HepG2 (cell line): Measurements from ENCODE around the gene AIF1. TPM values are rescaled to one million over a fixed set of nuclear protein-coding genes. Genes with fewer than 3 reads are reported as not detected.

ENCODE experiments used
- ARID2 ChIP-seq: sonication (generic); formaldehyde crosslinking; IDR thresholded peaks from 2 replicates; pipeline ENCODE4 v1.8.1; 2022; ENCODE audit warnings: mild to moderate bottlenecking, missing genetic modification reagents, borderline replicate concordance
- CHD4 ChIP-seq: fragments of 200-600 bp; sonication (generic); IDR thresholded peaks from 2 replicates; pipeline ENCODE4 v1.7.0; 2017; ENCODE audit warnings: mild to moderate bottlenecking, low read length, borderline replicate concordance
- EEA1 ChIP-seq: sonication (generic); formaldehyde crosslinking; IDR thresholded peaks from 2 replicates; pipeline ENCODE4 v1.5.1; 2020; ENCODE audit warnings: mild to moderate bottlenecking, missing genetic modification reagents, borderline replicate concordance
- HOXA7 ChIP-seq: sonication (generic); formaldehyde crosslinking; IDR thresholded peaks from 2 replicates; pipeline ENCODE4 v1.8.1; 2022; ENCODE audit warnings: mild to moderate bottlenecking, missing genetic modification reagents, moderate library complexity
- KLF9 ChIP-seq: IDR thresholded peaks from 2 replicates; pipeline ENCODE4 v1.6.1; 2016; ENCODE audit warnings: low read depth
- MXD4 ChIP-seq: IDR thresholded peaks from 2 replicates; pipeline ENCODE4 v1.6.1; 2016; ENCODE audit warnings: mild to moderate bottlenecking, missing biosample characterization, missing genetic modification reagents
- NFKBIZ ChIP-seq: IDR thresholded peaks from 2 replicates; pipeline ENCODE4 v1.6.1; 2018; ENCODE audit warnings: missing genetic modification reagents, missing compliant biosample characterization
- NPAS2 ChIP-seq: sonication (generic); formaldehyde crosslinking; IDR thresholded peaks from 2 replicates; pipeline ENCODE4 v1.8.0; 2022; ENCODE audit warnings: mild to moderate bottlenecking, missing genetic modification reagents, borderline replicate concordance
- RAD51 ChIP-seq: fragments of 450-650 bp; IDR thresholded peaks from 2 replicates; pipeline ENCODE4 v1.6.1; 2016; ENCODE audit warnings: borderline replicate concordance
- ZNF225 ChIP-seq: sonication (generic); formaldehyde crosslinking; IDR thresholded peaks from 2 replicates; pipeline ENCODE4 v1.4.0; 2020; ENCODE audit warnings: mild to moderate bottlenecking, missing genetic modification reagents
- ZNF329 ChIP-seq: sonication (generic); formaldehyde crosslinking; IDR thresholded peaks from 2 replicates; pipeline ENCODE4 v1.9.0; 2021; ENCODE audit warnings: low read depth, mild to moderate bottlenecking, missing genetic modification reagents
- ZNF607 ChIP-seq: sonication (generic); formaldehyde crosslinking; IDR thresholded peaks from 2 replicates; pipeline ENCODE4 v1.5.1; 2020; ENCODE audit warnings: missing genetic modification reagents, mild to moderate bottlenecking, borderline replicate concordance
- polyA plus RNA-seq, 8 experiments: library from polyadenylated mRNA; depleted of rRNA in 3 of 8; stranded (reverse) in 7 of 8; unstranded in 1 of 8; fragments of >200 nt; fragmentation: Illumina TruSeq in 4 of 8; extraction: Trizol in 4 of 8; gene quantifications; 2 replicates each; pipeline versions ENCODE4 v1.2.1 to v1.2.3, GENCODE V29; 2011 to 2016; ENCODE audit warnings: low read depth in 4 of 8, missing spikeins in 1 of 8, mixed read lengths in 1 of 8; ENCODE audit not compliant: insufficient read depth in 1 of 8
- total RNA-seq, 5 experiments: library from RNA; depleted of rRNA; stranded (reverse); fragments of >200 nt; fragmentation: Illumina TruSeq; extraction: Trizol; gene quantifications; 2 replicates each; pipeline ENCODE4 v1.2.3, GENCODE V29; 2016; ENCODE audit warnings: low read depth in 1 of 5
- TF ChIP-seq, protein P1 (sequence below): sonication (generic); formaldehyde crosslinking; IDR thresholded peaks from 2 replicates; pipeline ENCODE4 v1.4.0; 2020; ENCODE audit warnings: mild to moderate bottlenecking, missing genetic modification reagents
- TF ChIP-seq, protein P2 (sequence below): sonication (generic); formaldehyde crosslinking; IDR thresholded peaks from 2 replicates; pipeline ENCODE4 v1.4.0; 2020; ENCODE audit warnings: missing genetic modification reagents
- TF ChIP-seq, protein P3 (sequence below): sonication (generic); formaldehyde crosslinking; IDR thresholded peaks from 2 replicates; pipeline ENCODE4 v1.5.0; 2020; ENCODE audit warnings: mild to moderate bottlenecking, missing genetic modification reagents
- TF ChIP-seq, protein P4 (sequence below): IDR thresholded peaks from 2 replicates; pipeline ENCODE4 v1.6.1; 2018; ENCODE audit warnings: missing genetic modification reagents

The AIF1 gene
- total and polyA plus RNA-seq, 2 of the 13 experiments (the other 11 are each of a cell fraction or from before 2014, with no cell fraction given), result 1.5 TPM; not detected in 1

DNA sequence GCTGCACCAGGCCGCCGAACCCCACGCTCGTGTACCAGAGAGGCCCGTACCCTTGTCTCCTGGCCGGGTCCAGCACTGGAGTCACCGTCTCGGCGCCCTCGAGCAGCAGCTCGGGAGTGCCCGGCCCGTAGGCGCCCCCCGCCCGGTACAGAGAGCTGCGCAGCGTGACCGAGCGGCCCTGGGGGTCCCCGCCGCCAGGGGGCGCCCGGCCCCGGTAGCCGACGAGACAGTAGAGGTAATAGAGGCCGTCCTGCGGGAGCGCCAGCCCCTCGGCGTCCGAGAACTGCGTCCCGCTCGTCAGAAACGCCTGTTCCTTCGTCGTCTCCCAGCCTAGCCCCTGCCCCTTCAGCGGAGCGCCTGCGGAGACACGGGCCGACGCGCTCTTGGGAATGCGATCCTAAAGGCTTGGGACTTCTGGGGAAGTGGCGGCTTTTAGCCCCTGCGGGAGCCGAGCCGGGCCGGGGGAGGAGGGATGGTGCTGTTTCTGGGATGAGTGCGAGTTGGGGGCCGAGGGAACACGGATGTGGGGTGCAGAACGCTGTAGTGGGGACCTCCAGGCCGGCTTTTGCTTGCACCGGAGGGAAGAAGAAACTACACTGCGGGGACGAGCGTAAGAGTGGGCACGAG lies 34.1 kb upstream of the AIF1 start (continued):
- TF ChIP-seq, protein P1, sequence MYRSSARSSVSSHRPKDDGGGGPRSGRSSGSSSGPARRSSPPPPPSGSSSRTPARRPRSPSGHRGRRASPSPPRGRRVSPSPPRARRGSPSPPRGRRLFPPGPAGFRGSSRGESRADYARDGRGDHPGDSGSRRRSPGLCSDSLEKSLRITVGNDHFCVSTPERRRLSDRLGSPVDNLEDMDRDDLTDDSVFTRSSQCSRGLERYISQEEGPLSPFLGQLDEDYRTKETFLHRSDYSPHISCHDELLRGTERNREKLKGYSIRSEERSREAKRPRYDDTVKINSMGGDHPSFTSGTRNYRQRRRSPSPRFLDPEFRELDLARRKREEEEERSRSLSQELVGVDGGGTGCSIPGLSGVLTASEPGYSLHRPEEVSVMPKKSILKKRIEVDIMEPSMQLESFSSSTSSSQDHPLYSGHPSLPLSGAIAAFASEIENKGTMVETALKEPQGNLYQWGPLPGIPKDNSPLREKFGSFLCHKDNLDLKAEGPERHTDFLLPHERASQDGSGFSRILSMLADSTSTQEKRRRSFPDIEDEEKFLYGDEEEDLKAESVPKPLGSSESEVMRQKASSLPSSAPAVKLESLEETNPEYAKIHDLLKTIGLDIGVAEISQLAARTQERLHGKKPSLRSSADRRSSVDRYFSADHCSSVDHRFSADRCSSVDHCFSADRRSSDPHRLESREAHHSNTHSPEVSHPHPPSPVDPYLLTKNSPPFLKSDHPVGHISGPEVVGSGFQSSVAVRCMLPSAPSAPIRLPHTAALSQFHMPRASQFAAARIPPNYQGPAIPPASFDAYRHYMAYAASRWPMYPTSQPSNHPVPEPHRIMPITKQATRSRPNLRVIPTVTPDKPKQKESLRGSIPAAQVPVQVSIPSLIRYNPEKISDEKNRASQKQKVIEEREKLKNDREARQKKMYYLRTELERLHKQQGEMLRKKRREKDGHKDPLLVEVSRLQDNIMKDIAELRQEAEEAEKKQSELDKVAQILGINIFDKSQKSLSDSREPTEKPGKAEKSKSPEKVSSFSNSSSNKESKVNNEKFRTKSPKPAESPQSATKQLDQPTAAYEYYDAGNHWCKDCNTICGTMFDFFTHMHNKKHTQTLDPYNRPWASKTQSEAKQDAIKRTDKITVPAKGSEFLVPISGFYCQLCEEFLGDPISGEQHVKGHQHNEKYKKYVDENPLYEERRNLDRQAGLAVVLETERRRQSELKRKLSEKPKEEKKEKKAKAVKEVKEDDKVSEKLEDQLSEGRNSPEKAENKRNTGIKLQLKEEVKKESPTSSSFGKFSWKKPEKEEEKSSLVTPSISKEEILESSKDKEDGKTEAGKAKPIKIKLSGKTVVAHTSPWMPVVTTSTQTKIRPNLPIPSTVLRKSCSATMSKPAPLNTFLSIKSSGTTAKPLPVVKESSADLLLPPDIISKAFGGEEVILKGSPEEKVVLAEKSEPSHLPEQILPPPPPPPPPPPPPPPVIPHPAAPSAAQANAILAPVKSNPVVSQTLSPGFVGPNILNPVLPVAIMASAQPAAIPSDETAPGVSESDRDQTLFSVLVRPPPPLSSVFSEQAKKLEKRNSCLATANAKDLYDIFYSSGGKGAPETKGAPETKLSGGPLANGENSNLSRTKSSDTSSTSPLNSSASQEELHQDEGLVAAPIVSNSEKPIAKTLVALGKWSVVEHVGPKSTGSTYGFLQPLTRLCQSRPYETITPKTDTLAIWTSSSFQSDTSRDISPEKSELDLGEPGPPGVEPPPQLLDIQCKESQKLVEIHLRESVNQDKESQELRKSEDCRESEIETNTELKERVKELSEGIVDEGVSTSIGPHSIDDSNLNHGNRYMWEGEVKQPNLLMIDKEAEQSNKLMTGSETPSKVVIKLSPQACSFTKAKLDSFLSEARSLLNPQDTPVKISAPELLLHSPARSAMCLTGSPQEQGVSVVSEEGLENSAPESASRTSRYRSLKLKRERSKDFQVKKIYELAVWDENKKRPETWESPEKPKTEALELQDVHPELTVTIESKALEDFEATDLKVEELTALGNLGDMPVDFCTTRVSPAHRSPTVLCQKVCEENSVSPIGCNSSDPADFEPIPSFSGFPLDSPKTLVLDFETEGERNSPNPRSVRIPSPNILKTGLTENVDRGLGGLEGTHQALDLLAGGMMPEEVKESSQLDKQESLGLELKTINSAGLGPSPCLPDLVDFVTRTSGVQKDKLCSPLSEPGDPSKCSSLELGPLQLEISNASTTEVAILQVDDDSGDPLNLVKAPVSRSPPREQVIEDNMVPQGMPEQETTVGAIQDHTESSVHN (CRISPR knock-in tag), result no peak
- TF ChIP-seq HOXA7 (CRISPR knock-in tag) (no peak), ARID2 (peak; percentile 72; the same call in 1 of the 2 replicates), ZNF225 (CRISPR knock-in tag) (peak; percentile 51), ZNF607 (no peak), NPAS2 (CRISPR knock-in tag) (no peak), KLF9 (CRISPR knock-in tag) (no peak), NFKBIZ (CRISPR knock-in tag) (no peak), EEA1 (CRISPR knock-in tag) (0 out of 2 replicates have a peak, but pooled peaks have one; percentile 57), CHD4 (no peak), RAD51 (no peak), ZNF329 (no peak), MXD4 (CRISPR knock-in tag) (0 out of 2 replicates have a peak, but pooled peaks have one; percentile 45)
- TF ChIP-seq, protein P2, sequence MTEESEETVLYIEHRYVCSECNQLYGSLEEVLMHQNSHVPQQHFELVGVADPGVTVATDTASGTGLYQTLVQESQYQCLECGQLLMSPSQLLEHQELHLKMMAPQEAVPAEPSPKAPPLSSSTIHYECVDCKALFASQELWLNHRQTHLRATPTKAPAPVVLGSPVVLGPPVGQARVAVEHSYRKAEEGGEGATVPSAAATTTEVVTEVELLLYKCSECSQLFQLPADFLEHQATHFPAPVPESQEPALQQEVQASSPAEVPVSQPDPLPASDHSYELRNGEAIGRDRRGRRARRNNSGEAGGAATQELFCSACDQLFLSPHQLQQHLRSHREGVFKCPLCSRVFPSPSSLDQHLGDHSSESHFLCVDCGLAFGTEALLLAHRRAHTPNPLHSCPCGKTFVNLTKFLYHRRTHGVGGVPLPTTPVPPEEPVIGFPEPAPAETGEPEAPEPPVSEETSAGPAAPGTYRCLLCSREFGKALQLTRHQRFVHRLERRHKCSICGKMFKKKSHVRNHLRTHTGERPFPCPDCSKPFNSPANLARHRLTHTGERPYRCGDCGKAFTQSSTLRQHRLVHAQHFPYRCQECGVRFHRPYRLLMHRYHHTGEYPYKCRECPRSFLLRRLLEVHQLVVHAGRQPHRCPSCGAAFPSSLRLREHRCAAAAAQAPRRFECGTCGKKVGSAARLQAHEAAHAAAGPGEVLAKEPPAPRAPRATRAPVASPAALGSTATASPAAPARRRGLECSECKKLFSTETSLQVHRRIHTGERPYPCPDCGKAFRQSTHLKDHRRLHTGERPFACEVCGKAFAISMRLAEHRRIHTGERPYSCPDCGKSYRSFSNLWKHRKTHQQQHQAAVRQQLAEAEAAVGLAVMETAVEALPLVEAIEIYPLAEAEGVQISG (CRISPR knock-in tag), result peak; percentile 76
- TF ChIP-seq, protein P3, sequence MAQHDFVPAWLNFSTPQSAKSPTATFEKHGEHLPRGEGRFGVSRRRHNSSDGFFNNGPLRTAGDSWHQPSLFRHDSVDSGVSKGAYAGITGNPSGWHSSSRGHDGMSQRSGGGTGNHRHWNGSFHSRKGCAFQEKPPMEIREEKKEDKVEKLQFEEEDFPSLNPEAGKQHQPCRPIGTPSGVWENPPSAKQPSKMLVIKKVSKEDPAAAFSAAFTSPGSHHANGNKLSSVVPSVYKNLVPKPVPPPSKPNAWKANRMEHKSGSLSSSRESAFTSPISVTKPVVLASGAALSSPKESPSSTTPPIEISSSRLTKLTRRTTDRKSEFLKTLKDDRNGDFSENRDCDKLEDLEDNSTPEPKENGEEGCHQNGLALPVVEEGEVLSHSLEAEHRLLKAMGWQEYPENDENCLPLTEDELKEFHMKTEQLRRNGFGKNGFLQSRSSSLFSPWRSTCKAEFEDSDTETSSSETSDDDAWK, result no peak
- TF ChIP-seq, protein P4, sequence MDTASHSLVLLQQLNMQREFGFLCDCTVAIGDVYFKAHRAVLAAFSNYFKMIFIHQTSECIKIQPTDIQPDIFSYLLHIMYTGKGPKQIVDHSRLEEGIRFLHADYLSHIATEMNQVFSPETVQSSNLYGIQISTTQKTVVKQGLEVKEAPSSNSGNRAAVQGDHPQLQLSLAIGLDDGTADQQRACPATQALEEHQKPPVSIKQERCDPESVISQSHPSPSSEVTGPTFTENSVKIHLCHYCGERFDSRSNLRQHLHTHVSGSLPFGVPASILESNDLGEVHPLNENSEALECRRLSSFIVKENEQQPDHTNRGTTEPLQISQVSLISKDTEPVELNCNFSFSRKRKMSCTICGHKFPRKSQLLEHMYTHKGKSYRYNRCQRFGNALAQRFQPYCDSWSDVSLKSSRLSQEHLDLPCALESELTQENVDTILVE, result peak; percentile 68; the same call in 1 of the 2 replicates
